Stimulated activated CD4-positive, alpha-beta T cell treated with anti-CD3 and anti-CD28 coated beads, TNF-alpha, amount 100 ng/mL, for 24 hours (primary cell): Measurements from ENCODE around the gene SUPT3H.
"Not testable (repeated sequence)": the region's sequence is repeated elsewhere in the genome, so short reads cannot be mapped to it uniquely, and the experiment has no call there.

ENCODE experiments used
- DNase-seq, 3 experiments: peaks; one replicate each; pipeline ENCODE4 v3.0.0-alpha.2; 2020; ENCODE audit warnings: low read depth in 3 of 3

The SUPT3H gene

GRCh38 chr6:45326698-45327417, 50.9 kb downstream of the SUPT3H start:
- no peak for DNase-seq

DNA sequence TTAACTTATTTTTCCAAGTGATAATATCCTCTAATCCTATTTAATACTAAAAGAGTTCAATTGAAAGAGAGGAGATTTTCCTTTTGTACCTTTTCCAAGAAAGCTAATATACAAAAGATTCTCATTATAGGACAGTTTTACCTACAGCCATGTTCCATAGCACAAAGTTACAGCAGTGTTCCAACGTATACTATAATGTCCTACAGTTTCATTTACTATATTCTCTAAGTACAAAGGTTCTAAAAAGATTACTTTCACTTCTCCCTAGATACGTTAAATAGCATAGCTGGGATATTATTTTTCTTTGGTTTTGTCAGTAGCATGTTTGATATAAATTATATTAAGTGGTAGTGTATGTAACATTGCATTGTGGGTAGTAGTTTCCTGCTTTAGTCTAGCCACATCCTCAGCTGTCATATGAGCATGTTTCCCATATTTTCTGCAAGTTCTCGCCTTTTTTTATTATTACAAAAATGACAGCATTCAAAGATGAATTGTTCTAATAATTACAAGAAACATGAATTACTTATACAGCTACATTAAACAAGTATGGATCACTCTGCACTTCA, 54.0 kb downstream of the SUPT3H start:
- no peak for DNase-seq

GRCh38 chr6:45320349-45320748, 57.4 kb downstream of the SUPT3H start:
- DNase-seq = no peak

DNA sequence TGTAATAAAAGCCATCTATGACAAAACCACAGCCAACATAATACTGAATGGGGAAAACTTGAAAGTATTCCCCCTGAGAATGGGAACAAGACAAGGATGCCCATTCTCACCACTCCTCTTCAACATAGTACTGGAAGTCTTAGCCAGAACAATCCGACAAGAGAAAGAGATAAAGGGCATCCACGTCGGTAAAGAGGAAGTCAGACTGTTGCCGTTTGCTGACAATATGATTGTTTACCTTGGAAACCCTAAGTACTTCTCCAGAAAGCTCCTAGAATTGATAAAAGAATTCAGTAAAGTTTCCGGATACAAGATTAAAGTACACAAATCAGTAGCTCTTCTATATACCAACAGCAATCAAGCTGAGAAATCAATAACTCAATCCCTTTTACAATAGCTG, 63.6 kb downstream of the SUPT3H start:
- DNase-seq = no peak

DNA sequence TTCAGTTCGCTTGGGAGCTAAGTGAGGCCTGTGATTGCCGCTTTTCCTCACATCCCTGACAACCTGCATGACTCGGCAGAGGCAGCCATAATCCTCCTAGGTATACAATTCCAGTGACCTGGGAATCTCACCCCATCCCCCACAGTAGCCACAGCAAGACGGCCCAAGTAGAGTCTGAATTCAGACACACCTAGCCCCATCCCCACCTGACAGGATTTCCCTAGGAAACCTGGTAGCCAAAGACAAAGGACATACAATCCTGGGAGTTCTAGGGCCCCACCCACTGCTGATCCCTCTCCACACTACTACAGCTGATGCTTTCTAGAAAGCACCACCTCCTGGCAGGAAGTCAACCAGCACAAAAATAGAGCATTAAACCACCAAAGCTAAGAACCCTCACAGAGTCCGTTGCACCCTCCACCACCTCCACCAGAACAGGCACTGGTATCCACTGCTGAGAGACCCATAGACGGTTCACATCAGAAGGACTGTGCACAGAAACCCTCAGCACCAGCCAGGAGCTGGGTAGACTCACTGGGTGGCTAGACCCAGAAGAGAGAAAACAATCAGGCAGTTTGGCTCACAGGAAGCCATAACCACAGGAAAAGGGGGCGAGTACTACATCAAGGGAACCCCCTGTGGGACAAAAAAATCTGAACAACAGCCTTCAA, 67.5 kb downstream of the SUPT3H start:
- DNase-seq = no peak

- DNase-seq = no peak
Measured at GRCh38 chr6:45305546-45305945, 72.2 kb downstream of the SUPT3H start.

GRCh38 chr6:45302832-45303231, 74.9 kb downstream of the SUPT3H start:
- DNase-seq = no peak

- no peak for DNase-seq
Measured at GRCh38 chr6:45301348-45302142, 76.2 kb downstream of the SUPT3H start.

GRCh38 chr6:45300736-45301135, 77.0 kb downstream of the SUPT3H start:
- no peak for DNase-seq

- DNase-seq = no peak
Measured at GRCh38 chr6:45299096-45299581, 78.6 kb downstream of the SUPT3H start.

DNA sequence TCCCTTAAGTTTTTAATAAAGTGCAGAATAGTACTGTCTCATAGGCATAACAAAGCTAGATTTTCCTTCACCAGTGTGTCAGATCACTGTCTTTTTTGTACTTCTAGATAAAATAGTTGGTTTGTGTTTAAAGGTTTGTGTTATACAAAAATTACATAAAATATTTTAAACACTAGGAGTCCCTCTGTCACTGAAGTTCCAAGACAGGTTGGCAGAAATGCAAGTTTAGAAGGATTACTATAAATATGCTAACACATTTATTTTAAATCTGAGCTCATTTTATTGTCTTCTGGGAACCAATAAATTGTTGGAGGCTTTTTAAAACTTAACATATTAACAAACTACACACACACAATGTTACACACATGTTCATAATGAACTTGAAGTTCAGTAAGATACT, 80.4 kb downstream of the SUPT3H start:
- DNase-seq = no peak

DNA sequence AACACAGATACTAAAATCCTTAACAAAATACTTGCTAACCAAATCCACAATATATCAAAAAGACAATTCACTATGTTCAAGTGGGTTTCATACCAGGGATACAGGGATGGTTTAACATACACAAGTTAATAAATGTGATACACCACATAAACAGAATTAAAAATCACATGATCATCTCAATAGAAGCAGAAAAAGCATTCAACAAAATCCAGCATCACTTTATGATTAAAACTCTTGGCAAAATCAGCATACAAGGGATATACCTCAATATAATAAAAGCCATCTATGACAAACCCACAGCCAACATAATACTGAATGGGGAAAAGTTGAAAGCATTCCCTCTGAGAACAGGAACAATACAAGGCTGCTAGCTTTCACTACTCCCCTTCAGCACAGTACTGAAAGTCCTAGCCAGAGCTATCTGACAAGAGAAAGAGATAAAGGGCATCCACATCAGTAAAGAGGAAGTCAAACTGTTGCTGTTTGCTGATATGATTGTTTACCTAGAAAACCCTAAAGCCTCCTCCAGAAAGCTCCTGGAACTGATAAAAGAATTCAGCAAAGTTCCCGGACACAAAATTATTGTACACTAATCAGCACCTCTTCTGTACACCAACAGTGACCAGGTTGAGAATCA, 83.6 kb downstream of the SUPT3H start:
- not testable (repeated sequence) for DNase-seq

- no peak for DNase-seq
Measured at GRCh38 chr6:45293306-45293705, 84.4 kb downstream of the SUPT3H start.

GRCh38 chr6:45289751-45290514, 87.8 kb downstream of the SUPT3H start:
- DNase-seq = no peak

- not testable (repeated sequence) for DNase-seq
Measured at GRCh38 chr6:45286707-45287106, 91.0 kb downstream of the SUPT3H start.

GRCh38 chr6:45278367-45278766, 99.4 kb downstream of the SUPT3H start:
- DNase-seq = no peak

DNA sequence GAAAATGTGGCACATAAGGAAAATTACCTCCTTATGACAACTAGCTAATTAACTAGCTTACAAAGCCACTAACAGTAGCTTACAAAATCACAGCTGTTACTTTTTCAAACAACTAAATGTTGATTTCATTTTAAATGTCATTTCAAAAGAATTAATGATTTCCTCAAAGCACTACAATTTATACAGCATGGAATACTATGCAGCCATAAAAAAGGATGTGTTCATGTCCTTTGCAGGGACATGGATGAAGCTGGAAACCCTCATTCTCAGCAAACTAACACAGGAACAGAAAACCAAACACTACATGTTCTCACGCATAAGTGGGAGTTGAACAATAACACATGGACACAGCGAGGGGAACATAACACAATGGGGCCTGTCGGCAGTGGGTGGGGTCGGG, 100.0 kb downstream of the SUPT3H start:
- DNase-seq = not testable (repeated sequence)

DNA sequence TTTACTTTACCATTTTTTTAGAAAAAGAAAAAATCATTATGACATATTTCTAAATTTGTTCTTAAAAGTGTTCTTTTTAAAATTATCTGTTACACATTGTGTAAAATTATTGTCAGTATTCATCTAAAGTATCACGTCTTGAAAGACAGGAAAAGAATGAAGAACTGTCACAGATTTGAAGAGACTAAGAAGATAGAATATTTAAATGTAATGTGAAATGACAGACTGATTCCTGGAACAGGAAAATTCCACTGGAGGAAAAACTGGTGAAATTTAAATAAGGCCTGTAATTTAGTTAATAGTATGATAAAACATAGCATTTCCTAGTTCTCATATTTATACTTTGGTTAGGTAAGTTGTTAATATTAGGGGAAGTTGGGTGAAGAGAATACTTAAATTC, 102.4 kb downstream of the SUPT3H start:
- DNase-seq = no peak

DNA sequence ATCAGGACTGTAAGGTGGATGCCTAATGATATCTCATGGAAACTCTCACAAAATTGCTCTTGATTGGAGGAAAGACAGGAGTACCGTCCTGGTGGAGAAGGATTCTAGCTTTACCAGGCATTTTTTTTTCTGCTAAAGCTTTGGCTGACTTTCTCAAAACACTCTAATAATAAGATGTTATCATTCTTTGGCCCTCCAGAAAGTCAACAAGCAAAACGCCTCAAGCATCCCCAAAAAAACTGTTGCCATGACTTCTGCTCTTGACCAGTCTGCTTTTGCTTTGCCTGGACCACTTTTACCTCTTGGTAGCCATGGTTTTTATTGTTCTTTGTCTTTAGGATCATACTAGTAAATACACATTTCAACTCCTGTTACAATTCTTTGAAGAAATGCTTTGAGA, 105.1 kb downstream of the SUPT3H start:
- no peak for DNase-seq

- no peak for DNase-seq
Measured at GRCh38 chr6:45265246-45265645, 112.5 kb downstream of the SUPT3H start.

DNA sequence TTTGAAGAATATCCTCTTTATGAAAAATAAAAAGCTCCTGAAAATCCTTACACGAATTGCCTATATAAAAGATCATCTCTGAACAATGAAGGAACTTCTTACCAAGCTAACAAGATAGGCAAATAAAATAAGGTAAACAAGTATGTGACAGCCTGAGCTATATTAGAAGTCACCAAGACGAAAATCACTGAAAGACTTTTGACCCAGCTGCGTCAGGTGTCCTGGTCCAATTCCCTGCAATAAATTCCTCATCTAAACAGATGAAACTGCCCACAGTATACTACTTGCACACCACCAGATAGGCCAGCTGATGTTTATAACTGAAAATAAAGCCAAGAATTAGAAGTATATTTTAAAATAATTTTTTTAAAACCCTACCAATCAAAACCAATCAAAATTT, 117.0 kb downstream of the SUPT3H start:
- DNase-seq = no peak
